ENCODE data around the gene SLC37A4.
"Not testable (repeated sequence)": the region's sequence is repeated elsewhere in the genome, so short reads cannot be mapped to it uniquely, and the experiment has no call there.

Gene SLC37A4

GRCh38 chr11:119041821-119042514, 11.3 kb upstream of the SLC37A4 start:
- no peak for DNase-seq

GRCh38 chr11:119039471-119039870, 8.8 kb upstream of the SLC37A4 start:
- not testable (repeated sequence) for DNase-seq

- DNase-seq, result no peak
These were observed 8.2 kb upstream of the SLC37A4 start for GRCh38 chr11:119038884-119039283.

GRCh38 chr11:119034813-119035212, 4.1 kb upstream of the SLC37A4 start:
- no peak for DNase-seq

- DNase-seq, result not testable (repeated sequence)
These were observed 2.7 kb upstream of the SLC37A4 start for GRCh38 chr11:119033421-119033820.

- DNase-seq, result no peak
These were observed 1.2 kb upstream of the SLC37A4 start for GRCh38 chr11:119031912-119032280.

GRCh38 chr11:119030029-119030328, 698 bp downstream of the SLC37A4 start:
- no peak for DNase-seq

GRCh38 chr11:119029340-119030028, 1.2 kb downstream of the SLC37A4 start:
- no peak for DNase-seq

GRCh38 chr11:119029069-119029339, 1.7 kb downstream of the SLC37A4 start:
- DNase-seq, result no peak

- DNase-seq, result no peak
These were observed 2.2 kb downstream of the SLC37A4 start for GRCh38 chr11:119028346-119029068.

- no peak for DNase-seq
These were observed 2.9 kb downstream of the SLC37A4 start for GRCh38 chr11:119027561-119028345.

GRCh38 chr11:119026970-119027369, 3.7 kb downstream of the SLC37A4 start:
- no peak for DNase-seq

GRCh38 chr11:119025978-119026766, 4.5 kb downstream of the SLC37A4 start:
- no peak for DNase-seq

GRCh38 chr11:119025541-119025940, 5.1 kb downstream of the SLC37A4 start:
- no peak for DNase-seq

- DNase-seq, result no peak
These were observed 5.6 kb downstream of the SLC37A4 start for GRCh38 chr11:119025099-119025473.

GRCh38 chr11:119024430-119025098, 6.1 kb downstream of the SLC37A4 start:
- no peak for DNase-seq

GRCh38 chr11:119023741-119024140, 6.9 kb downstream of the SLC37A4 start:
- DNase-seq, result no peak

GRCh38 chr11:119021631-119022030, 9.0 kb downstream of the SLC37A4 start:
- DNase-seq, result no peak

- DNase-seq, result no peak
These were observed 10.7 kb downstream of the SLC37A4 start for GRCh38 chr11:119019996-119020395.

- DNase-seq, result peak; percentile 95
These were observed 12.4 kb downstream of the SLC37A4 start, which contains the start of the genes RPS25 and TRAPPC4 for GRCh38 chr11:119018074-119018938. Gene RPS25, minus strand, starts transcription at chr11:119018343. Its CDS starts 59 bp downstream, at chr11:119018284. Gene TRAPPC4, plus strand, starts transcription at chr11:119018766. Its CDS starts 30 bp downstream, at chr11:119018796.

GRCh38 chr11:119017377-119017776, 13.3 kb downstream of the SLC37A4 start:
- not testable (repeated sequence) for DNase-seq

Data from CD4-positive, alpha-beta T cell treated with Interleukin-1 beta for 1 hour (primary cell).